ENCODE data around the gene RNF25. TPM values are rescaled to one million over a fixed set of nuclear protein-coding genes. Genes with fewer than 3 reads are reported as not detected.

RNF25 gene
- total RNA-seq, result 21.0 TPM

GRCh38 chr2:218671654-218672566, at the start of gene RNF25, which contains the start of gene STK36:
Gene RNF25 (minus strand): TSS chr2:218672002. CDS start chr2:218671970, 32 bp downstream.
Gene STK36 (plus strand): TSS chr2:218672086. CDS start chr2:218672830, 744 bp downstream.

GRCh38 chr2:218710687-218711549, 39.1 kb upstream of the RNF25 start, which contains the start of gene TTLL4:
Gene TTLL4 (plus strand): TSS chr2:218710835. CDS start chr2:218737677, 26,842 bp downstream.

GRCh38 chr2:218659258-218659987, 12.4 kb downstream of the RNF25 start, which contains the start of the genes BCS1L and ZNF142:
Gene BCS1L (plus strand): TSS chr2:218659683. CDS start chr2:218660988, 1,305 bp downstream.
Gene ZNF142 (minus strand): TSS chr2:218659623. CDS start chr2:218656429, 3,194 bp downstream.

Other genes starting within 250 kb of the RNF25 start
- 19.6 TPM for gene USP37, start 103.7 kb downstream of the RNF25 start, total RNA-seq
- 35.9 TPM for gene CNOT9, start 103.2 kb downstream of the RNF25 start, total RNA-seq
- 6.7 TPM for gene PLCD4, start 64.1 kb downstream of the RNF25 start, total RNA-seq
- gene ZNF142, start 12.4 kb downstream of the RNF25 start, total RNA-seq, result 16.7 TPM
- gene BCS1L, start 12.3 kb downstream of the RNF25 start, total RNA-seq, result 27.1 TPM
- gene STK36, start 84 bp upstream of the RNF25 start, total RNA-seq, result 62.8 TPM
- 23.1 TPM for gene TTLL4, start 38.8 kb upstream of the RNF25 start, total RNA-seq
- gene CYP27A1, start 110.1 kb upstream of the RNF25 start, total RNA-seq, result 45.4 TPM
- gene PRKAG3, start 159.8 kb upstream of the RNF25 start, total RNA-seq, result 5.0 TPM
- gene WNT6, start 187.8 kb upstream of the RNF25 start, total RNA-seq, result 0.82 TPM
- gene WNT10A, start 208.8 kb upstream of the RNF25 start, total RNA-seq, result 2.0 TPM

All from metanephros (tissue), 1 donor.